Erythroblast (primary cell): Measurements from ENCODE around the gene DDX23.
"Not testable (repeated sequence)": the region's sequence is repeated elsewhere in the genome, so short reads cannot be mapped to it uniquely, and the experiment has no call there.

Source experiments
- DNase-seq, 2 experiments: peaks; one replicate each; lab custom pipeline; 2025; lab: John Stamatoyannopoulos, UW
- GATA1 ChIP-seq: IDR thresholded peaks from 2 replicates; pipeline ENCODE4 v1.6.1; 2011; ENCODE audit warnings: low read depth, mild to moderate bottlenecking, control low read depth, low read length, moderate library complexity
- POLR2A ChIP-seq: IDR thresholded peaks from 2 replicates; pipeline ENCODE4 v1.6.1; 2011; ENCODE audit warnings: mild to moderate bottlenecking, low read length

Gene DDX23

DNA sequence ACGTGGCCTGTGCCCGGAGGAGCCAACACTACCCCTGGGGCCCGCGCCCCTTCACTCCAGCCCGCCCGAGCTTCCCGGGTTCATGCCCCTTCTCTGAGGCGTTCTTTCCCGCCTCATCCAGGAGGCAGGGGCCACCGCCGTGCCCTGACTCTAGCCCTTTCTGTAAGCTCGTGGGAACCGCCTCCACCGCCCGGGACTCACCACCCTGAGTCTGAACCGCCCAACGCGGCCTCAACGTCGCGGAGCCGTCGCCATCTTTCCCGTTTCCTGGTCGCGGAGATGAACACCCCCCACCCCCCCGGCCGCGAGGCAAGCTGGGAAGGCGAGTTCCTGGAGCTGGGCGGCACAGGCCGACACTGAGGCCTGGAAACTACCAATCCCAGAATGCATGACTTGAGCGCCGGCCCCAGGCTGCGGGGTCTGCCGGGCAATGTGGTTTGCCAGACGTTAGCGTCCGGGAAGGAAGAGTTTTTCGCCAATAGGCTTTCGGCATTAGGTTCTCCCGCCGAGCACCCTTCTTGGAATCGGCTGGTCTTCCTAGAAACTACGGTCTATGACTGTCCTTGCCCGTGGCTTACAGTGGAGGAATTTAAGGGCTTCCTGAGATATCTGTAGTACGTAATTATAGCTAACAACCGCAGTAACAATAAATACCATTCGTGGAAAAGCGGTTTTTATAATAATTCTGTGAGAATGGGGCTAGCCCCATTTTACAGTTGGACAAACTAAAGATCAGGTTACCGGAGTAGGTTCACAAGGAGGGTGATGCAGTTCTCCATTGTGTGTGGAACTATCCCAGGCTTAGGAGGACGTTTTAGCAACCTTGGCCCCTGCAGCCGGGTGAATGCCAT is at the start of gene DDX23:
Gene DDX23, minus strand, starts transcription at position 281 of the 851 bp plus-strand sequence. CDS start 6,381 bp downstream, outside the sequence.
- peak; percentile 97 for DNase-seq
- TF ChIP-seq GATA1, result no peak
- peak; percentile 84 for TF ChIP-seq POLR2A

DNA sequence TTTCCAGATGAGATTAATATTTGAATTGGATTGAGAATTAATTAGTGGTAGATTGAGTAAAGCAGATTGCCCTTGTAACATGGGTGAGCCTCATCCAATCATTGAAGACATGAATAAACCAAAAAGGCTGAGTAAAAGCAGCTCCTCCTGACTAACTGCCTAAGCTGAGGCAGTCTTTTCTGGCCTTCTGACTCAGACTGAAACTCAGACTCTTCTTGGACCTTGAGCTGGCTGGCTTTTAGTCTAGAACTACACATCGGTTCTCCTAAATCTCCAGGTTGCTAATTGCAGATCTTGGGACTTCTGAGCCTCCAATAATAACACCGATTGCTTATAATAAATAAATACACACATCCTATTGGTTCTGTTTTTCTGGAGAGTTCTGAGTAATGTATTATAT is 49.3 kb upstream of the DDX23 start:
- no peak for DNase-seq
- TF ChIP-seq GATA1 (no peak), POLR2A (no peak)

DNA sequence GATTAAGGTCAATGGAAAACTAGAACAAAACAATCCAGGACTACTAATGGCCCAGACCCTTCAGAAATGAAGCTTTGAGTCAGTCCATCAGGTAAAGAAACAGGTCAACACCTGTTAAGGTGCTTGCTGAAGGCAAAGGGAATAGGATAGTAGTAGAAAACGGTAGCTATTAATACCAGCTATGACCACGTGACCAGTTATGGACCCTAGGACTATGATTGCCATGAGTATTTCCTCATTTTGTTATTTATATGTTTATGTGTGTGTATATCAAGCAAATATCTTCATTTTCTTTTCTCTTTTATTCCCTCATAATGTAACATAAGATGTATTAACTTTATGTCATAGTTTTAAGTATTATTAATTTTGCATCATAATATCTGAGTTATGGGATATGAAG is 47.7 kb upstream of the DDX23 start:
- TF ChIP-seq POLR2A, result no peak
- no peak for TF ChIP-seq GATA1
- DNase-seq, result no peak

DNA sequence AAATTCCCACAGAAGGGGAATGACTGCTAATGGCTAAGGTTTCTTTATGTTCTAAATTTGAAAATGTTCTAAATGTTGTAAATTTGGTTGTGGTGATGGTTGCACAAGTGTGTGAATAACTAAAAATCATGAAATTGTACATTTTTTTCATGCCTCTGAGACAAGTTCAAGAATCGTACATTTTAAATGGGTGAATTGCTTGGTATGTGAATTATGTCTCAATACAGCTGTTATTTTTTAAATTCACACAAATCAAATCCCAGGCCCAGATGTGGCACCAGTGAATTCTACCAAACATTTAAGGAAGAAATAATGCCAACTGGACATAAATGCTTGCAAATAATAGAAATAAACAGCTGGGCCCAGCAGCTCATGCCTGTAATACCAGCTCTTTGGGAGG is 42.3 kb upstream of the DDX23 start:
- DNase-seq, result no peak
- TF ChIP-seq GATA1, result no peak
- TF ChIP-seq POLR2A, result no peak

DNA sequence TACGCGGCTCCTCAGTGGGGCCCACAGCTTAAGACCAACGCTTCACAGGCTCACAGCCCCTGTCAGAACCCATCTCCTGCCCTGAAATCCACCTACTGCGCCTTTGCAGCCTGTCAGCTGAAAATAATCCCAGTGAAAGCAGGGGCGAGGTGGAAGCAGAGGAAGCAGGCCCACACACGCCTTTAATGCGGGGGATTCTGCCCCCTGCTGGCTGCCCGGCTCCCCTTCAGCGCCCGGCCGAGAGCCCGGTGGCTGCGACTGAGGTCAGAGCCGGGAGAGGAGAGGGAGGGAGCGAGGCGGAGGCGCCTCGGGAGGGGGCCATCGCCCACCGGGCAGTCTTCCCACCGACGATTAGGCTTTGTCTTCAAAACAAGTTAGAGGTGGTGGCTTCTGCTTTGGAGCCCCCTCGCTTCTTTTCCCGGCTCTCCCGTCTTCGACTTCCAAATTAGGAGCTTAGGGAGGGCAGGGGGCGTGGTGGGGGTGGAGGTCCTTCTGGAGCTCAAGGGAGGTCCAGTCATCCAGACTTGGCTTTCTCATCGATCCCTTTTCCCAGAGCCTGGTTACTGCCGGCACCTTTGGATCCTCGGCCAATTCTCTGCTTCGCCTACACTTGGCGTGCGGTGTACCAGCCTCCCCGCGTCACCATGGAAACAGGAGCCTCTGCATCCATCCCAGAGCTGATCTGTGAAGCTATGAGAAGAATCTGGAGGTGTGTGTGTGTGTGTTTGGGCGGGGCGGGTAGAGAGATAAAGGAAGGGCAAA is 38.9 kb upstream of the DDX23 start:
- peak; percentile 63 to 75 for DNase-seq
- no peak for TF ChIP-seq POLR2A
- TF ChIP-seq GATA1, result no peak

DNA sequence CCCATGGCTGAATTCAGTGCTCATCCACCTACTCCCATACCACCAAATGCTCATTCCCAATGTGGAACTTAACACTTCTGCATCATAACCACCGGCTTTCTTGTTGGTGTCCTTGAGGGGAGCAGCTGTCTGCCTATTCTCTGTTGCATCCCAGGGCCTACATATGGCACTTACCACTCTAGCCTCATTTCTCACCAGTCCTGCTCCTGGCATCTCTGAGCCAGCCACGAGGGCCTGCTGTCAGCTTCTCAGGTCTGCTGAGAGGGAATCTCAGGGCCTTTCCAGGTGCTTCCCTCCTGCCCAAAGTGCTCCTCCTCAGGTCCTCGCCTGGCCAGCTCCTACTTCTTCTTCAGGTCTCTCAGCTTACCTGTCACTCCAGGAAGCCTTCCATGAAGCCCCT is 37.7 kb upstream of the DDX23 start:
- TF ChIP-seq POLR2A (no peak), GATA1 (no peak)
- no peak for DNase-seq

DNA sequence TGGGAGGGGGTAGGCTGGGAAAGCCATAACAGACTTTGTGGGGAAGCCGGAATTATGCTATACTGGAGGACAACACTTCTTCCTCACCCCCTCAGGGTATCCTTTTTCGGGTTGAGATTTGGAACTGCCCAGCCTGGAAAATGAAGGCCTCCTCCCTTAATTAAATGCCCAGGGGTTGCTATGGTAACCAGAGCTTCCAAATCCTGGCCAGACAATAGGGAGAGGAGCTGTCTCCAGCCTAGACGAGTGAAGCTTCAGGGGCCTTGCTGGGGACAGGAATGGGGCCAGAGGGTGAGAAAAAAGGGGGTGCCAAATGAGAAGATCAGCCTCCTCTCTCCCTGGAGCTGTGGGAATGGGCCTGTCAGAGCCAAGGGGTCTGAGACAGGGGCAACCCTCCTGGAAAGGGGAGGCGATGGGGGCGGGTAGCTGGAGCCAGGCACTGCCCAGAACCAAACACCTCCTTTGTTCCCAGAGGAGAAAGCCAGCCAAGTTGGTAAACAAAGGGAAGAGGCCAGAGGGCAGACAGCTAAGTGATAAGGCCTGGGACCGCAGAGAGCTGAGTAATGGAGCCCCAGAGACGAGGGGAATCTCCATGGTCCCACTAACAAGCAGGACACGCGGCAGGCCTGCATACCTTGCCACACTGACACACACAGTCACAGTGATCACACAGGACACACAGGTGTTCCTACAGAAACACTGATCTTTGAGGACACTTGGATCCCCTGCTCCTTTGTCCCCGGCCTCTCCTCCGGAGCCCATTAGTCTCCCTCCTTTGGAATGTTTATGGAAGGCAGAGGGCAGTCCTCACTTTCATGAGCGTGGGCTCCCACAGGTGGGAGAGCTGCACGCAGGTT is 31.6 kb upstream of the DDX23 start:
- DNase-seq, result no peak
- TF ChIP-seq POLR2A, result no peak
- no peak for TF ChIP-seq GATA1

DNA sequence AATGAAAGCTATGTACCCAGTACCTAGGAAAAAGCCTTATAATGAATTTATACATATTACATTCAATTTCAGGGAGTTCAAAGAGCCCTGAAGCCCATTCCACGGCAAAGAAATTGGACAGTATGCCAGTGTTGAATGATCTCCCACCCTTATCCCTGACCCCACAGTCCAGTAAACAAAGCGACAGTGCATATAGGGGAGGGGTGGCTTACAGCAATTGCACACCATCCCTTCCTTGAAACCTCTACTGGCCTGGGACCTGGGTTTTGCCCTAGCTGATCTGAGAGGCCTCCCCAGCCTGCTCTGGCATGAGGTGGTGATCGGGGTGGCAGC is 31.0 kb upstream of the DDX23 start:
- TF ChIP-seq GATA1 (no peak), POLR2A (no peak)
- no peak for DNase-seq

DNA sequence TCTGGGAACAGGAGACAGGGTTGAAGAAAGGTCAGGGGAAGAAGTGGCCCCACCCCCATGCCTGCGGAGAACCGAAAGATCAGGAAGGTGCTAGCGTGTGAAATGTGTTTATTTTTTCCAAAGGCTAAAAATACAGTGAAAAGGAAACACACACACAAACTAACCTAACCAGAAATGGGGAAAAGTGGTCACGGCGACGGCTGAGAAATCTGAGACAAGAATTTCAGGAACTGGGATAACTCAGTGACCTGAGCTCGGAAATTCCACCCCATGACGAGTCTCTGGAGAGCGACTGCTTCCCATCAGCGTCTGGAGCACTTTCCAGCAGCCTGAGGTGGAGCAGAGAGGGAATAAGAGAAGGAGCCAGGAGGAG is 30.3 kb upstream of the DDX23 start:
- TF ChIP-seq GATA1, result no peak
- TF ChIP-seq POLR2A, result no peak
- DNase-seq, result no peak

DNA sequence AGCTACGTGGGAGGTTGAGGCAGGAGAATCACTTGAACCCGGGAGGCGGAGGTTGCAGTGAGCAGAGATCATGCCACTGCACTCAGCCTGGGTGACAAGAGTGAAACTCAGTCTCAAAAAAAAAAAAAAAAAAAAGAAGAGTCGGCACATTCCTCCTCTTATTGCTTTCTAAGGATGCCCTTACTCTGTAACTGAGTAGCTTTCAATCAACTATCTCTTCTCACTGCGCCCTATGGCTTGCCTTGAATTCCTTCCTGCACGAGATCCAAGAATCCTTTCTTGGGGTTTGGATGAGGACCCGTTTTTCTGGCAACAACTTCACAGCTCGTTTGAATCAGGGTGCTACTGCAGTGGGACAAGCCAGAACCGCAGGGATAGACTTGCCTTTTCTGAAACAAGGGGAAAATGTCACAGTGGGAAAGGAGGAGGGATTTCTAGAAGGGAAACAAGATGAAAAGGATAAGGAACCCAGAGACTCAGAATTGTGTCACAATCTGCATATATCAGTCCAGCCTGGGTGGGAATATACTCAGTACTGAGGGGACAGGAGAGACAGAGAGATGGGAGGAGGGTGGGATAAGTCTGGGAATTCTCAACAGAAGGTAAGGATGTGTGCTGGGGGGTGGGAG is 29.8 kb upstream of the DDX23 start:
- TF ChIP-seq POLR2A (no peak), GATA1 (no peak)
- no peak for DNase-seq

DNA sequence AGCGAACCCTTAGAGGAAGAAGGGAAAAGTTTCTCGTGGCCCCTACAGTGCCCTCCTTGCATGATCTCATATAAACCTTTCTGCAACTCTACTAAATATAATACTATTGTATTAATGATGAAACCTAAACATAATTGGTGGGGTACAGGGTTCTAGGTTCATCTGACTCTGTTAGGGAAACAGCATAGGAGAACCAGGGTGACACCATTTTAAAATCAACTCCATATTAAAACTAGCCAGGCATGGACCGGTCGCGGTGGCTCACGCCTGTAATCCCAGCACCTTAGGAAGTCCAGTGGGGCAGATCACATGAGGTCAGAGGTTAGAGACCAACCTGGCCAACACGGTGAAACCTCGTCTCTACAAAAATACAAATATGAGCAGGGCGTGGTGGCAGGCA is 28.7 kb upstream of the DDX23 start:
- TF ChIP-seq GATA1 (no peak), POLR2A (no peak)
- no peak for DNase-seq

DNA sequence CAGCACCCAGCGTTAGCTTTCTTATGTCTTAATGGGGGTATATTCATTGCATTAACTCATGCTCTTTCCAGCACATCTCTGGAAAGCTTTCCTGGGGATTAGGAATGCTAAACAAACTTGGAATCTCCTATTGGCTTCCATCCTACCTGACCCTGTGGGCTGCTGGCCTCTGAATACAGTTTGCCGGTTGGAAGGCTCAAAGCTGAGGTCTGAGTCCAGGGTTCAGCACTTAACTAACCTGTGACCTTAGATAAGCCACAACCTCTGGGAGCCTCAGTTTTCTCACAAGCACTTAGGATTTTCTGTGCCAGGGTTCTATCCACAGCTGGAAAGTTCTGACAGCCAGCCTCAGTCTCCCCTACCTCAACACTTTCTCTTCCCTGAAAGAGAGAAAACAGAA is 26.6 kb upstream of the DDX23 start:
- no peak for DNase-seq
- TF ChIP-seq GATA1 (no peak), POLR2A (no peak)

DNA sequence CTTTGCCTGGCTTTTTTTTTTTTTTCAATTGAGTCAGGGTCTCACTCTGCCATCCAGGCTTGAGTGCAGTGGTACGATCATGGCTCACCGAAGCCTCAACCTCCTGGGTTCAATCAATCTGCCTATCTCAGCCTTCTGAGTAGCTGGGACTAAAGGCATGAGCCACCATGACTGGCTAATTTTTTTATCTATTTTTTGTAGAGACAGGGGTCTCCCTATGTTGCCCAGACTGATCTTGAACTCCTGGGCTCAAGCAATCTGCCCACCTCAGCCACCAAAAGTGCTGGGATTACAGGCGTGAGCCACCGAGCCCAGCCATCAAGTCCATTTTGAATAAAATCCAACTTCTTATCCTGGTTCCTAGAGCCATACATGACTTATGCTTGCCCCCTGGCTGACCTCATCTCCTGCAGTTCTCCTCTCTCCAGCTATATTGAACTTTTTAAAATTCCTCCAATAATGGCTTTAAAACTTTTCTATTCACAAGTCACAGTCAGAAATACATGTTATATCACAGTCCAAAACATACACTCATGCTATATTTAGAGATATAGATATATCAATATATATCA is 24.1 kb upstream of the DDX23 start:
- no peak for TF ChIP-seq POLR2A
- TF ChIP-seq GATA1, result no peak
- no peak for DNase-seq

DNA sequence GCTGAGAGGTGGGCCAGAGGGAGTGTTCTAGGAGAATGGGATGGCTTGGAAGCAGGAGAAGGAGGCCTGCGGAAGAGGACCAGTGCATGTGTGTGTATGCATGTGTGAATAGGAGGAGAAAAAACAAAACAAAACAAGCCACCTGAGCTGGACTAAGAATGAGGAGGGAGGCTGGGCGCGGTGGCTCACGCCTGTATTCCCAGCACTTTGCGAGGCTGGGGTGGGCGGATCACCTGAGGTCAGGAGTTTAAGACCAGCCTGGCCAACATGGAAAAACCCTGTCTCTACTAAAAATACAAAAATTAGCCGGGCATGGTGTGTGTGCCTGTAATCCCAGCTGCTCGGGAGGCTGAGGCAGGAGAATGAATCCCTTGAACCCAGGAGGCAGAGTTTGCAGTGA is 21.6 kb upstream of the DDX23 start:
- DNase-seq, result not testable (repeated sequence)
